Activated T-helper 1 cell treated with anti-CD3 and anti-CD28 coated beads, Interleukin-2, amount 50 U/mL, for 16 hours (primary cell): ENCODE data around the gene MELTF.
"Not testable (repeated sequence)": the region's sequence is repeated elsewhere in the genome, so short reads cannot be mapped to it uniquely, and the experiment has no call there.

Source experiments
- DNase-seq, 2 donors: peaks; one replicate each; pipeline ENCODE4 v3.0.0-alpha.2; 2020; ENCODE audit warnings: low read depth in 1 of 2, low spot score in 1 of 2

The MELTF gene

DNA sequence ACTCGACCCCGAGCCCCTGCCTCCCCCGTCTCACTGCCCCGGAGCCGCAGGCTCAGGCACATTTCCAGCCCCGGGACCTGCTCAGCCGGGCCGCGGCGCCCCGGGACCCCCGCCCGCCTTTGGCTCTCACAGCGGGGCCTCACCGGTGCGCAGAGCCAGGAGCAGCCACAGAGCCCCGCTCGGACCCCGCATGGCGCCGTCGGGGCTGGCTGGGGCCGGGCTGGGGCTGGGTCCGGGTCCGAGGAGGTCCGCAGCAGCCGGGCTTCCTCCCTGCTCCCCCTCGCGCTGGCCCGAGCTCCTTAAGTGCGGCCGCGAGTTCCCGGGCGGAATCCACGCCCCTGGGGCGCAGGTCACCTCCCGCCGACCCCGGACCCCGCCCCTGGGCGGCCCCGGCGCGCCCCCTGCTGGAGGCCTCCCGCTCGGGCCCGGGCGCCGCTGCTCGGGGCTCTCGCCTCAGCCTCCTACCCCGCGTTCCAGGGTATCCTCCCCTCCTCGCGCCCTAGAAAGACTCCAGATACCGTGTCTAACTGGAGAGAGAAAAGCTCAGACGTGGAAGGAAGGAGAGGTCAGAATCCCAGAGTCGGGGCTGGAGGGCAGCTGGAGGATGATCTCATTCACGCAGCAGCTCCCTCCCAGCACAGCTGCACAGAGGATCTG, at the start of gene MELTF:
TSS of gene MELTF (minus strand) at position 307 of the 657 bp plus-strand sequence. CDS start at position 192, 115 bp downstream.
- DNase-seq = peak; percentile 50 to 61

GRCh38 chr3:197076415-197076814, 46.8 kb upstream of the MELTF start:
- no peak for DNase-seq

DNA sequence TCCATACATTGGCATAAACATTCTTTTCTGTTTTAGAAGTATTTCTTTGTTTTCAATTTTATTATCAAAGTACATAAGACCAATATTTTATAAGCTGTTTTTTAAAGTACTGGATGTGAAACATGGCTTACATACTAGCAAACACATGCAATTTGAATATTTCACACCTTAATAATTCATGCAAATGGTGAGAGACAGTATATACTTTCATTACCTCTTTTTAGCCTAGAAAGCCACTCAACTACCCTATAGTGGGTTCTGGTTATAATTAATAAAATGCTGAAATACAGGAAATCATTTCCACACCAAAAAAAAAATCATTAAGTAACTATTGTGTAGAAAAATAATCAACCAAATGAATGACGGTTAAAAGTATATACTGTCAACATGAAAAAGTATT, 38.5 kb upstream of the MELTF start:
- no peak for DNase-seq

GRCh38 chr3:197064771-197065170, 35.2 kb upstream of the MELTF start:
- DNase-seq = no peak

DNA sequence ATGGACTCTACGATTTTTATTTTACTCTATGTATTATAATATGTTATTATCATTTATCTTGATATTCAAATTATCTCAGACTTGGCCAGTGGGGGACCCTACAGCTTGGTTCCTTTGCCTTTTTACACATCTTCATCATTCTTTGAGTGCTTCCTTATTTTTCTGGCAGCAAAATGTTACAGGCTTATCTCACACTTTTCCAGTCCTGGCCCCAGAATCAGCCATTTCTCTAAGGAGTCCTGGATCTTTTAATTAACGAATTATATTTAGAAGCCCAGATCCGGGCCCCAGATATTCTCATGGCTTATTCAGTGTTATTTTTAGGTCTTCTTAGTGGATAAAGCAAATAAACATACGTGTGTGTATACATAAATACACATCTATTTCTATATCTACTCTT, 32.8 kb upstream of the MELTF start:
- DNase-seq = no peak

- not testable (repeated sequence) for DNase-seq
These were observed 22.0 kb upstream of the MELTF start for GRCh38 chr3:197051637-197052036.

- DNase-seq = no peak
These were observed 20.9 kb upstream of the MELTF start for GRCh38 chr3:197050511-197050910.

DNA sequence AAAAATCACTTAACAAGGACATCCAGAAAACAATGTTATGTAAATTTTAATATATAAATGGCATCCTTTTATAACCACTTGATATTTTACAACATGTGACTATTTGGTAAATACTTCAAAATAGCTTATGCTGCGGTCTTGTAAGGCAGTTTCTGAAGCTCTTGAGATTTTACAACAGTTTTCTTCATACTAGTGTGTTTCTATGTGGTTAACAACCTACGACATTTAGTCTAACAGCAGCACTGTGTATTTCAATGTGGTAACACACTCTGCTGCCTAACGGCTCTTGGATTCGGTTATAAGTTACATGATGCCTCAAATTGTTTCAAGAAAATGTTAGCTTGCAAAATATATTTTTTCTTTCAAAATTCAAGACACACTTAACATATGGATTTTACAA, 12.9 kb upstream of the MELTF start:
- DNase-seq = no peak

DNA sequence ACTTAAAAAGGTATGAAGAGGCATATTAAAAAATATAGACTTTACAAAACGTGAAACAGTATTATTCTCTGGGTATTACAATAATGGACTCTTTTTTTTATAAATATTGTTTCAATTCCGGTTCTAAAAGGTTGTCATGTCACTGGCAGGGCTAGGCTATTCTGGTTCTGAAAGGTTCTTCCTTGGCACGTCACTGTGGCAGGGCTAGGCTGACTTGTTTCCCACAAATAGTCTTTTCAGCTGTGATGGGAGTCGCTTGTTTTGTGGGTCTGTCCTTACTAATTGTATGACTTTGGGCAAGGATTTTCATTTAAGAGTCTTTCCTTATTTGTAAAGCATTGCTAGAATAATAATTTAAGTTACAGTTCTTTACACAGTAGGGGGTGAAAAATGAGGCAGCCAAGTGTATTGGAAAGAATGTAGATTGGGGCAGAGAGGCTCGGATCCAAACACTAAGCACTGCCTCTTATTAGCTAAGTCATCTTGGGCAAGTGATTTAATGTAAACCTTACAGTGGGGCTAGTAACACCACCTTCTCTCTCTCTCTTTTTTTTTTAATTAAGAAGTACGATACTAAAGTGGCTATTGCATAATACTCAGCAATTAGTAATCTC, 12.4 kb upstream of the MELTF start:
- no peak for DNase-seq

- DNase-seq = no peak
These were observed 11.0 kb upstream of the MELTF start for GRCh38 chr3:197040658-197041057.

DNA sequence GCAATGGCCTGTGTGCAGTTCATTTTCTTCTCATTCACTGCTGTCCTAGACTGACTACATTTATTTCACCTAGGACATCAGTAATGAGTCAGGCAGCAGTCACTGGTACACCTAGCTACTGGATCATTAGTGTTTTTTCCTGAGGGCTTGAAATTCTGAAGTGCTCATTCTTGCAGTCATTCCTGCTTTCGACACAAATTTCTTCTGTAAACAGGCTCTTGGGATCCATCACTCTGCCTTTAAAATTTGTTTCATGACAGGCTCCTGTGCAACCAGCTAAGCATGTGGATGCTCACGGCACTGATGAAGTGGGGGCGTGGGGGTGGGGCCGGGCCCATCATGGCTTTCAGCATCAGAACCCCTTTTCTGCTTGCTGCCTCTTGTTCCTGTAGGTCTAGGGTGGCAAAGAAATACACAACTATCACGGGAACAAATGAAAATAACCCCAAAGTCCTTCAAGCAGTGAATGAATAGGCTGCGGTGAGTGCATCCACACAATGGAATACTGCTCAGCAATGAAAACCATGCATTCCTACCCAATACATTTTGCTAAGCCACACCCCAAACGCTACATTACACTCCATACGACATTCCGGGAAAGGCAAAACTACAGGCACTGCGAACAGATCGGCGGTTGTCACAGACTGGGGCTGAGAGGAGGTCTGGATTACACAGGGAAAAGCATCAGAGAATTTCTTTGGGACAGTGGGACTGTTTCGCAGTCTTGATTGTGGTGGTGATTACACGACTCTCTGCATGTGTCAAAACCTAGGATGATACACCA, 9.3 kb upstream of the MELTF start:
- no peak for DNase-seq

DNA sequence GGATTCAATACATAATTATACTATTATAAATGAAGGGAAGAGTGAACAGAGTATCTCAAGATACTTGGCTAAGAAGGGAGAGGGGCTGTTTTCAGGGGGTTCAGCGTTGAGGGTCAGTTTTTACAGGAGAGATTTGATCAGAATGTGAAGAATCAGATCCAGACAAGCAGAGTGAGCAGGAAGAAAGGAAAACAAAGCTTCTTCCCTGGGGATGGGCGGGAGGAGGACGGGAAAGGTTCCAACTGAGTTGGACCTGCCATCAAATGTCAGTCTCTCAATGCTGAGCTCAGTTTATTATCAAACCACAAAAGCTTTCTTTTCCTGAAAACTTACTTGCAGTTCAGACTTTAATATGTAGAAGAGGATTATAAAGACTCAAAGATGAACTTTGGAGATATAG, 6.0 kb upstream of the MELTF start:
- DNase-seq = no peak

GRCh38 chr3:197034778-197035177, 5.2 kb upstream of the MELTF start:
- DNase-seq = not testable (repeated sequence)

GRCh38 chr3:197033764-197034163, 4.1 kb upstream of the MELTF start:
- not testable (repeated sequence) for DNase-seq

DNA sequence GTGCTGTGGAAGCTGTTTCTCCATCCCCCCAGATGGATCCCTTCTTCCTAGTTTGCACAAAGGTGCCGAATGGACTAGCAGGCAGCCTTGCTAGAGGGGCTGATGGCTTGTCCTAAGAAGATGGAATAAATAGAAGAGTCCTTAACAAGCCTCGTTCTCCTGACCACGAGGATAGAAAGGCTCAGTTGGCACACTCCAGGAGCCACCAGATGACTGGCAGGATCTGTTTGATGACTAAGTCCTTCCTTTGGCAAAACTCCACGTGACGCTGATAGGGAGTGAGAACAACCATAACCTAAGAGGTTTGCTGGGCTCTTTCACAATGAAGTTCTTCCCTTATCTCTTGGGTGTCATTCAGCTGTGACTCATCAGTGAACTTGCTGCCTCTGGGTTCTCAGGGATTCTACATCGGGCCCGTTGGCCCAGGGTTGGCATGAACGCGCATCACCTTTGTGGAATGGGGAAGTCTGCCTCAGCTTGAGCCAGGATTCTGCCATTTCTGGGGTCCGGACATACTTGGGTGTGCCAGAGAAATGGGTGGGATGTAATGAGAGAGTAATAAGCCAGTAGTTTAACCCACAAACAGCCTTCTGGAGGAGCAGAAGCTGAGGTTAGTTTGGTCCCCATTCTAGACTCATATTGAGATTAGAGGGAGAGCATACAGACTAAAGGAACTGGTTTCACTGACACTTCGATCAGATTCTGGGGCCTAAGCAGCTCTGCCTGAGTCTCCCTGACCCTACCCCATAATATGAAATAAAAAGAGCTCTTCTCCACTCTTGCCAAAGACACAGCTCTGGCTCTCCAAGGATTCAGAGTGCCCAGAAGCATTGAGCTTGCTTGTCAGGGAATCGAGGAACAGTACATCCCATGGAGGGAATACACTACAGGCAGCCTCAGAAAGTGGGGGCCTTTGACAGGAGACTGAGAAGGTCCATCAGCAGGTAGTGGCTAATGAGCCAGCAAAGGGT, 2.0 kb upstream of the MELTF start:
- DNase-seq = no peak

GRCh38 chr3:197030379-197031314, 1.0 kb upstream of the MELTF start:
- no peak for DNase-seq

GRCh38 chr3:197028728-197029510, 698 bp downstream of the MELTF start:
- DNase-seq = no peak

GRCh38 chr3:197027896-197028727, 1.5 kb downstream of the MELTF start:
- no peak for DNase-seq
